H1 (cell line): ENCODE data around the gene LNPEP. TPM values are rescaled to one million over a fixed set of nuclear protein-coding genes. Genes with fewer than 3 reads are reported as not detected.

Experiments used
- EGR1 ChIP-seq: IDR thresholded peaks from 2 replicates; pipeline ENCODE4 v1.6.1; 2011; ENCODE audit warnings: low read depth, low read length, borderline replicate concordance
- KDM5A ChIP-seq: fragments of 200-600 bp; IDR thresholded peaks from 2 replicates; pipeline ENCODE4 v1.7.1; 2012; ENCODE audit warnings: mild to moderate bottlenecking, low read length, inconsistent platforms, mixed read lengths
- POU5F1 ChIP-seq: IDR thresholded peaks from 2 replicates; pipeline ENCODE4 v1.6.1; 2011; ENCODE audit warnings: low read depth, mild to moderate bottlenecking, low read length, moderate library complexity
- SAP30 ChIP-seq: fragments of 300-600 bp; sonication (generic); IDR thresholded peaks from 2 replicates; pipeline ENCODE4 v1.7.1; 2012; ENCODE audit warnings: low read length, moderate library complexity, mild to moderate bottlenecking, inconsistent platforms; ENCODE audit not compliant: insufficient read depth, insufficient replicate concordance
- SIX5 ChIP-seq: IDR thresholded peaks from 2 replicates; pipeline ENCODE4 v1.6.1; 2011; ENCODE audit warnings: mild to moderate bottlenecking, low read depth, low read length
- TEAD4 ChIP-seq: IDR thresholded peaks from 2 replicates; pipeline ENCODE4 v1.6.1; 2012; ENCODE audit warnings: low read depth, low read length, inconsistent platforms, mixed read lengths
- polyA plus RNA-seq, 7 experiments: library from polyadenylated mRNA; depleted of rRNA in 3 of 7; stranded (reverse) in 5 of 7; unstranded in 2 of 7; fragments of >200 nt in 5 of 7; fragments of 200-250 nt in 2 of 7; gene quantifications; 1 replicate in 5 of 7; 2 replicates in 1 of 7; 4 replicates in 1 of 7; pipeline versions ENCODE4 v1.2.1 to v1.2.3, GENCODE V29; 2011 to 2013; ENCODE audit warnings: missing spikeins in 2 of 7, mixed read lengths in 2 of 7
- total RNA-seq: library from RNA; stranded (reverse); fragmentation: NEBNext Ultra II Directional; extraction: Animal tissue kit (Norgen Biotek cat#: 25700); gene quantifications from 2 replicates; pipeline ENCODE4 v1.2.1, GENCODE V29; 2021
- TF ChIP-seq, protein P1 (sequence below): fragments of 300-600 bp; sonication (generic); IDR thresholded peaks from 2 replicates; pipeline ENCODE4 v1.7.1; 2012; ENCODE audit warnings: low read length, moderate library complexity, mild to moderate bottlenecking, inconsistent platforms; ENCODE audit not compliant: insufficient replicate concordance
- TF ChIP-seq, protein P2 (sequence below), 3 experiments: IDR thresholded peaks; 1 replicate in 2 of 3; 2 replicates in 1 of 3; pipeline versions ENCODE4 v1.5.1 to v1.6.1; 2011; ENCODE audit warnings: low read length in 3 of 3, mild to moderate bottlenecking in 3 of 3, inconsistent platforms in 2 of 3, low read depth in 1 of 3, moderate library complexity in 1 of 3; ENCODE audit not compliant: insufficient read depth in 1 of 3; ENCODE audit errors: control extremely low read depth in 1 of 3
- TF ChIP-seq, protein P3 (sequence below): IDR thresholded peaks from 2 replicates; pipeline ENCODE4 v1.6.1; 2012; ENCODE audit warnings: inconsistent platforms

The LNPEP gene
- total and polyA plus RNA-seq, 2 of the 8 experiments (the other 6 are each of a cell fraction or from before 2014, with no cell fraction given): 1.8 to 4.5 TPM

DNA sequence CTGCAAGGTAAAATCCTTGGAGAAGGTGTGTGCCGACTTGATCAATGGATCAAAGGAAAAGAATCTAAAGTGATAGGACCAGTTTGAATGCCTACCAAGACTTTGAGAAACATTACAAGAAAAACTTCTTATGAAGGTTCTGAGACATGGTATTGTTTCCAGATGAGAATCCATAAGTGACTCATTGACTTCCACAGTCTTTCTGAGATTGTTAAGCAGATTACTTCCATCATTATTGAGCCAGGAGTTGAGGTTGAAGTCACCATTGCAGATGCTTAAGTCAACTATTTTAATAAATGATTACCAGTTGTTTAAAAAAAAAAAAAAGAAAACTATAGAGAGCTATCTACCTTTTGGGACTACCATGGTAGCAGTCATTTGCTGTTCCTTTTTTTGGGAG, 7.0 kb downstream of the LNPEP start (continued):
- TF ChIP-seq, protein P1, sequence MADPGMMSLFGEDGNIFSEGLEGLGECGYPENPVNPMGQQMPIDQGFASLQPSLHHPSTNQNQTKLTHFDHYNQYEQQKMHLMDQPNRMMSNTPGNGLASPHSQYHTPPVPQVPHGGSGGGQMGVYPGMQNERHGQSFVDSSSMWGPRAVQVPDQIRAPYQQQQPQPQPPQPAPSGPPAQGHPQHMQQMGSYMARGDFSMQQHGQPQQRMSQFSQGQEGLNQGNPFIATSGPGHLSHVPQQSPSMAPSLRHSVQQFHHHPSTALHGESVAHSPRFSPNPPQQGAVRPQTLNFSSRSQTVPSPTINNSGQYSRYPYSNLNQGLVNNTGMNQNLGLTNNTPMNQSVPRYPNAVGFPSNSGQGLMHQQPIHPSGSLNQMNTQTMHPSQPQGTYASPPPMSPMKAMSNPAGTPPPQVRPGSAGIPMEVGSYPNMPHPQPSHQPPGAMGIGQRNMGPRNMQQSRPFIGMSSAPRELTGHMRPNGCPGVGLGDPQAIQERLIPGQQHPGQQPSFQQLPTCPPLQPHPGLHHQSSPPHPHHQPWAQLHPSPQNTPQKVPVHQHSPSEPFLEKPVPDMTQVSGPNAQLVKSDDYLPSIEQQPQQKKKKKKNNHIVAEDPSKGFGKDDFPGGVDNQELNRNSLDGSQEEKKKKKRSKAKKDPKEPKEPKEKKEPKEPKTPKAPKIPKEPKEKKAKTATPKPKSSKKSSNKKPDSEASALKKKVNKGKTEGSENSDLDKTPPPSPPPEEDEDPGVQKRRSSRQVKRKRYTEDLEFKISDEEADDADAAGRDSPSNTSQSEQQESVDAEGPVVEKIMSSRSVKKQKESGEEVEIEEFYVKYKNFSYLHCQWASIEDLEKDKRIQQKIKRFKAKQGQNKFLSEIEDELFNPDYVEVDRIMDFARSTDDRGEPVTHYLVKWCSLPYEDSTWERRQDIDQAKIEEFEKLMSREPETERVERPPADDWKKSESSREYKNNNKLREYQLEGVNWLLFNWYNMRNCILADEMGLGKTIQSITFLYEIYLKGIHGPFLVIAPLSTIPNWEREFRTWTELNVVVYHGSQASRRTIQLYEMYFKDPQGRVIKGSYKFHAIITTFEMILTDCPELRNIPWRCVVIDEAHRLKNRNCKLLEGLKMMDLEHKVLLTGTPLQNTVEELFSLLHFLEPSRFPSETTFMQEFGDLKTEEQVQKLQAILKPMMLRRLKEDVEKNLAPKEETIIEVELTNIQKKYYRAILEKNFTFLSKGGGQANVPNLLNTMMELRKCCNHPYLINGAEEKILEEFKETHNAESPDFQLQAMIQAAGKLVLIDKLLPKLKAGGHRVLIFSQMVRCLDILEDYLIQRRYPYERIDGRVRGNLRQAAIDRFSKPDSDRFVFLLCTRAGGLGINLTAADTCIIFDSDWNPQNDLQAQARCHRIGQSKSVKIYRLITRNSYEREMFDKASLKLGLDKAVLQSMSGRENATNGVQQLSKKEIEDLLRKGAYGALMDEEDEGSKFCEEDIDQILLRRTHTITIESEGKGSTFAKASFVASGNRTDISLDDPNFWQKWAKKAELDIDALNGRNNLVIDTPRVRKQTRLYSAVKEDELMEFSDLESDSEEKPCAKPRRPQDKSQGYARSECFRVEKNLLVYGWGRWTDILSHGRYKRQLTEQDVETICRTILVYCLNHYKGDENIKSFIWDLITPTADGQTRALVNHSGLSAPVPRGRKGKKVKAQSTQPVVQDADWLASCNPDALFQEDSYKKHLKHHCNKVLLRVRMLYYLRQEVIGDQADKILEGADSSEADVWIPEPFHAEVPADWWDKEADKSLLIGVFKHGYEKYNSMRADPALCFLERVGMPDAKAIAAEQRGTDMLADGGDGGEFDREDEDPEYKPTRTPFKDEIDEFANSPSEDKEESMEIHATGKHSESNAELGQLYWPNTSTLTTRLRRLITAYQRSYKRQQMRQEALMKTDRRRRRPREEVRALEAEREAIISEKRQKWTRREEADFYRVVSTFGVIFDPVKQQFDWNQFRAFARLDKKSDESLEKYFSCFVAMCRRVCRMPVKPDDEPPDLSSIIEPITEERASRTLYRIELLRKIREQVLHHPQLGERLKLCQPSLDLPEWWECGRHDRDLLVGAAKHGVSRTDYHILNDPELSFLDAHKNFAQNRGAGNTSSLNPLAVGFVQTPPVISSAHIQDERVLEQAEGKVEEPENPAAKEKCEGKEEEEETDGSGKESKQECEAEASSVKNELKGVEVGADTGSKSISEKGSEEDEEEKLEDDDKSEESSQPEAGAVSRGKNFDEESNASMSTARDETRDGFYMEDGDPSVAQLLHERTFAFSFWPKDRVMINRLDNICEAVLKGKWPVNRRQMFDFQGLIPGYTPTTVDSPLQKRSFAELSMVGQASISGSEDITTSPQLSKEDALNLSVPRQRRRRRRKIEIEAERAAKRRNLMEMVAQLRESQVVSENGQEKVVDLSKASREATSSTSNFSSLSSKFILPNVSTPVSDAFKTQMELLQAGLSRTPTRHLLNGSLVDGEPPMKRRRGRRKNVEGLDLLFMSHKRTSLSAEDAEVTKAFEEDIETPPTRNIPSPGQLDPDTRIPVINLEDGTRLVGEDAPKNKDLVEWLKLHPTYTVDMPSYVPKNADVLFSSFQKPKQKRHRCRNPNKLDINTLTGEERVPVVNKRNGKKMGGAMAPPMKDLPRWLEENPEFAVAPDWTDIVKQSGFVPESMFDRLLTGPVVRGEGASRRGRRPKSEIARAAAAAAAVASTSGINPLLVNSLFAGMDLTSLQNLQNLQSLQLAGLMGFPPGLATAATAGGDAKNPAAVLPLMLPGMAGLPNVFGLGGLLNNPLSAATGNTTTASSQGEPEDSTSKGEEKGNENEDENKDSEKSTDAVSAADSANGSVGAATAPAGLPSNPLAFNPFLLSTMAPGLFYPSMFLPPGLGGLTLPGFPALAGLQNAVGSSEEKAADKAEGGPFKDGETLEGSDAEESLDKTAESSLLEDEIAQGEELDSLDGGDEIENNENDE: no peak
- no peak for TF ChIP-seq POU5F1
- TF ChIP-seq, protein P2, sequence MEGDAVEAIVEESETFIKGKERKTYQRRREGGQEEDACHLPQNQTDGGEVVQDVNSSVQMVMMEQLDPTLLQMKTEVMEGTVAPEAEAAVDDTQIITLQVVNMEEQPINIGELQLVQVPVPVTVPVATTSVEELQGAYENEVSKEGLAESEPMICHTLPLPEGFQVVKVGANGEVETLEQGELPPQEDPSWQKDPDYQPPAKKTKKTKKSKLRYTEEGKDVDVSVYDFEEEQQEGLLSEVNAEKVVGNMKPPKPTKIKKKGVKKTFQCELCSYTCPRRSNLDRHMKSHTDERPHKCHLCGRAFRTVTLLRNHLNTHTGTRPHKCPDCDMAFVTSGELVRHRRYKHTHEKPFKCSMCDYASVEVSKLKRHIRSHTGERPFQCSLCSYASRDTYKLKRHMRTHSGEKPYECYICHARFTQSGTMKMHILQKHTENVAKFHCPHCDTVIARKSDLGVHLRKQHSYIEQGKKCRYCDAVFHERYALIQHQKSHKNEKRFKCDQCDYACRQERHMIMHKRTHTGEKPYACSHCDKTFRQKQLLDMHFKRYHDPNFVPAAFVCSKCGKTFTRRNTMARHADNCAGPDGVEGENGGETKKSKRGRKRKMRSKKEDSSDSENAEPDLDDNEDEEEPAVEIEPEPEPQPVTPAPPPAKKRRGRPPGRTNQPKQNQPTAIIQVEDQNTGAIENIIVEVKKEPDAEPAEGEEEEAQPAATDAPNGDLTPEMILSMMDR (IDR thresholded peaks at IDR 0.05; ENCODE audit: control extremely low read depth in 1 of 3, insufficient read depth in 1 of 3, low read depth in 1 of 3, low read length in 3 of 3): no peak
- no peak for TF ChIP-seq SIX5
- no peak for TF ChIP-seq EGR1
- TF ChIP-seq, protein P3, sequence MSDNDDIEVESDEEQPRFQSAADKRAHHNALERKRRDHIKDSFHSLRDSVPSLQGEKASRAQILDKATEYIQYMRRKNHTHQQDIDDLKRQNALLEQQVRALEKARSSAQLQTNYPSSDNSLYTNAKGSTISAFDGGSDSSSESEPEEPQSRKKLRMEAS: no peak
- TF ChIP-seq KDM5A: no peak
- no peak for TF ChIP-seq TEAD4
- TF ChIP-seq SAP30: no peak
